Loucy (cell line): ENCODE data around the gene ARHGEF25.
"Not testable (repeated sequence)": the region's sequence is repeated elsewhere in the genome, so short reads cannot be mapped to it uniquely, and the experiment has no call there.

Experiments
- H2AFZ ChIP-seq: fragments of 200-600 bp; sonication (generic); 2 replicates; pipeline ENCODE4 v1.6.0; 2016; ENCODE audit warnings: antibody characterized with exemption, mild to moderate bottlenecking, low read length, moderate library complexity
- H3F3A ChIP-seq: fragments of 200-600 bp; 2 replicates; pipeline ENCODE4 v1.6.0; 2016; ENCODE audit warnings: antibody characterized with exemption, low read depth, mild to moderate bottlenecking
- H3K27me3 ChIP-seq: fragments of 200-600 bp; sonication (generic); 2 replicates; pipeline ENCODE4 v1.6.1; 2014; ENCODE audit warnings: low read length, mild to moderate bottlenecking; ENCODE audit not compliant: insufficient read depth, poor library complexity, severe bottlenecking
- H3K36me3 ChIP-seq: fragments of 200-600 bp; sonication (generic); 2 replicates; pipeline ENCODE4 v1.6.1; 2016; ENCODE audit warnings: low read length; ENCODE audit not compliant: insufficient read depth
- H3K4me1 ChIP-seq: fragments of 200-600 bp; sonication (generic); 2 replicates; pipeline ENCODE4 v1.5.1; 2014; ENCODE audit warnings: low read length, mild to moderate bottlenecking; ENCODE audit not compliant: insufficient read depth, poor library complexity, severe bottlenecking
- H3K4me2 ChIP-seq: fragments of 200-600 bp; sonication (generic); 2 replicates; pipeline ENCODE4 v1.6.0; 2014; ENCODE audit warnings: antibody characterized with exemption, low read length, low read depth, mild to moderate bottlenecking; ENCODE audit not compliant: poor library complexity, severe bottlenecking
- H3K4me3 ChIP-seq: fragments of 200-600 bp; sonication (generic); 2 replicates; pipeline ENCODE4 v1.5.1; 2014; ENCODE audit warnings: low read length, mild to moderate bottlenecking, mixed read lengths; ENCODE audit not compliant: poor library complexity, severe bottlenecking
- H3K79me2 ChIP-seq: fragments of 200-600 bp; sonication (generic); 2 replicates; pipeline ENCODE4 v1.6.1; 2014; ENCODE audit warnings: low read length; ENCODE audit not compliant: insufficient read depth
- H3K9ac ChIP-seq: fragments of 200-600 bp; sonication (generic); 2 replicates; pipeline ENCODE4 v1.6.0; 2014; ENCODE audit warnings: mild to moderate bottlenecking, low read depth, low read length, moderate library complexity; ENCODE audit not compliant: poor library complexity, severe bottlenecking
- H3K9me2 ChIP-seq: fragments of 200-600 bp; sonication (generic); replicated peaks from 2 replicates; pipeline ENCODE4 v1.6.1; 2016; ENCODE audit warnings: low read depth, low read length, mixed read lengths
- H3K9me3 ChIP-seq: fragments of 200-600 bp; sonication (generic); 2 replicates; pipeline ENCODE4 v1.6.1; 2014; ENCODE audit warnings: mild to moderate bottlenecking, antibody characterized with exemption, low read length, low read depth; ENCODE audit not compliant: insufficient read depth
- H4K20me1 ChIP-seq: fragments of 200-600 bp; sonication (generic); 2 replicates; pipeline ENCODE4 v1.6.0; 2014; ENCODE audit warnings: antibody characterized with exemption, low read length, mild to moderate bottlenecking; ENCODE audit not compliant: insufficient read depth, poor library complexity, severe bottlenecking
- EZH2phosphoT487 ChIP-seq: fragments of 200-600 bp; IDR thresholded peaks from 2 replicates; pipeline ENCODE4 v1.6.1; 2018; ENCODE audit warnings: antibody characterized with exemption, mild to moderate bottlenecking, moderate library complexity, borderline replicate concordance
- TF ChIP-seq, protein P1 (sequence below): fragments of 200-600 bp; sonication (generic); conservative IDR thresholded peaks from 2 replicates; pipeline ENCODE4 v1.5.1; 2014; ENCODE audit warnings: mild to moderate bottlenecking, antibody characterized with exemption, low read length

The ARHGEF25 gene

DNA sequence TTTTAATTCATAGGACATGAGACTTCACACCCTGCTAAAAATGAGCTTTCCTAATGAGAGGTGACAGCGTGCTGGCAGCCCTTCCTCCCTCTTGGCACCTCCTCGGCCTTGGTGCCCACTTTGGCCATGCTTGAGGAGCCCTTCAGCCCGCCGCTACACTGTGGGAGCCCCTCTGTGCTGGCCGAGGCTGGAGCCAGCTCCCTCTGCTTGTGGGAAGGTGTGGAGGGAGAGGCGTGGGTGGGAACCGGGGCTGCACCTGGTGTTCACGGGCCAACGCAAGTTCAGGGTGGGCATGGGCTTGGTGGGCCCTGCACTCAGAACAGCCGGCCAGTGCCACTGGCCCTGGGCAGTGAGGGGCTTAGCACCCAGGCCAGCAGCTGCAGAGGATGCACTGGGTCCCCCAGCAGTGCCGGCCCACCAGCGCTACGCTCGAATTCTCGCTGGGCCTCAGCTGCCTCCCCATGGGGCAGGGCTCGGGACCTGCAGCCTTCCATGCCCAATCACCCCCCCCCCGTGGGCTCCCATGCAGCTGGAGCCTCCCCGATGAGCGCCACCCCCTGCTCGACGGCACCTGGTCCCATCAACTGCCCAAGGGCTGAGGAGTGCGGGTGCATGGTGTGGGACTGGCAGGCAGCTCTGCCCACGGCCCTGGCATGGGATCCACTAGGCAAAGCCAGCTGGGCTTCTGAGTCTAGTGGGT, 44.5 kb downstream of the ARHGEF25 start:
- Histone ChIP-seq H3K4me1 (no peaks in the 10 kb centered on the region), H3K27me3 (no peaks in the 10 kb centered on the region), H3K4me3 (no peak overlapping the region), H3K4me2 (no peak overlapping the region), H3K79me2 (no peaks in the 10 kb centered on the region), H3F3A (no peaks in the 10 kb centered on the region), H3K9me3 (0 out of 2 replicates have a peak, but pooled peaks cover 4% of the 10 kb centered on the region), H3K36me3 (no peaks in the 10 kb centered on the region), H3K9me2 (no peaks in the 10 kb centered on the region), H2AFZ (no peak overlapping the region), H3K9ac (no peak overlapping the region), H4K20me1 (no peaks in the 10 kb centered on the region)
- TF ChIP-seq, protein P1, sequence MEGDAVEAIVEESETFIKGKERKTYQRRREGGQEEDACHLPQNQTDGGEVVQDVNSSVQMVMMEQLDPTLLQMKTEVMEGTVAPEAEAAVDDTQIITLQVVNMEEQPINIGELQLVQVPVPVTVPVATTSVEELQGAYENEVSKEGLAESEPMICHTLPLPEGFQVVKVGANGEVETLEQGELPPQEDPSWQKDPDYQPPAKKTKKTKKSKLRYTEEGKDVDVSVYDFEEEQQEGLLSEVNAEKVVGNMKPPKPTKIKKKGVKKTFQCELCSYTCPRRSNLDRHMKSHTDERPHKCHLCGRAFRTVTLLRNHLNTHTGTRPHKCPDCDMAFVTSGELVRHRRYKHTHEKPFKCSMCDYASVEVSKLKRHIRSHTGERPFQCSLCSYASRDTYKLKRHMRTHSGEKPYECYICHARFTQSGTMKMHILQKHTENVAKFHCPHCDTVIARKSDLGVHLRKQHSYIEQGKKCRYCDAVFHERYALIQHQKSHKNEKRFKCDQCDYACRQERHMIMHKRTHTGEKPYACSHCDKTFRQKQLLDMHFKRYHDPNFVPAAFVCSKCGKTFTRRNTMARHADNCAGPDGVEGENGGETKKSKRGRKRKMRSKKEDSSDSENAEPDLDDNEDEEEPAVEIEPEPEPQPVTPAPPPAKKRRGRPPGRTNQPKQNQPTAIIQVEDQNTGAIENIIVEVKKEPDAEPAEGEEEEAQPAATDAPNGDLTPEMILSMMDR = no peak
- no peak for TF ChIP-seq EZH2phosphoT487

DNA sequence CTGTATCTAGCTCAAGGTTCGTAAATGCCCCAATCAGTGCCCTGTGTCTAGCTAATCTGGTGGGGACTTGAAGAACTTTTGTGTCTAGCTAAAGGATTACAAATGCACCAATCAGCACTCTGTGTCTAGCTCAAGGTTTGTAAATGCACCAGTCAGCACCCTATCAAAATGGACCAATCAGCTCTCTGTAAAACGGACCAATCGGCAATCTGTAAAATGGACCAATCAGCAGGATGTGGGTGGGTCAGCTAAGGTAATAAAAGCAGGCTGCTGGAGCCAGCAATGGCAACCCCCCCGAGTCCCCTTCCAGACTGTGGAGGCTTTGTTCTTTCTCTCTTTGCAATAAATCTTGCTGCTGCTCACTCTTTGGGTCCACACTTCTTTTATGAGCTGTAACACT, 45.2 kb downstream of the ARHGEF25 start:
- H4K20me1 ChIP-seq, H3K9me2 ChIP-seq, H3K9me3 ChIP-seq, H3K4me1 ChIP-seq, H3K9ac ChIP-seq, H3K36me3 ChIP-seq, H3K4me3 ChIP-seq, H3F3A ChIP-seq, H3K4me2 ChIP-seq, H3K79me2 ChIP-seq, H2AFZ ChIP-seq, H3K27me3 ChIP-seq: not testable (repeated sequence)

DNA sequence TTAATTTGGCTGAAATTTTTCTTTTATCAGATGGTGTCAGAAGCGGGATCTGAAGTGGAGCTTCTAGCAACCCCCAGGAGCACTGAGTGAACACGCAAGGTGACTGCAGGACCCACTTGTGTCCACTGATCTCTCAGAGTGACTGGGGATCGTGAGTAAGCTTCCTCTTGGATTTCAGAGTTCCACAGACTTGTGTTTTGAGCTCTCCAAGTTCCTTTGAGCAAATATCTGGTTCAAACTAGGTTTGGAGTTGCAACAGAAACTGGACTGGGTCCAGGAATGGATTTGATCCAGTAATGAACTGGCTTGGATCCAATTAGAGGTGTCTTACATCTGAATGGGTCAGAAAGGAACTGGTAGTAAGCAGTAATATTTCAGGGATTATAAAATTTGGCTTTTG, 46.5 kb downstream of the ARHGEF25 start:
- Histone ChIP-seq H2AFZ (no peak overlapping the region), H3K9ac (no peak overlapping the region), H3K9me3 (0 out of 2 replicates have a peak, but pooled peaks cover under 1% of the 10 kb centered on the region), H3K79me2 (no peaks in the 10 kb centered on the region), H3K9me2 (no peaks in the 10 kb centered on the region), H3K4me3 (no peak overlapping the region), H3K36me3 (no peaks in the 10 kb centered on the region), H3K4me2 (no peak overlapping the region), H3F3A (no peaks in the 10 kb centered on the region), H3K27me3 (no peaks in the 10 kb centered on the region), H4K20me1 (no peaks in the 10 kb centered on the region), H3K4me1 (no peaks in the 10 kb centered on the region)
- TF ChIP-seq, protein P1 = no peak
- no peak for TF ChIP-seq EZH2phosphoT487

DNA sequence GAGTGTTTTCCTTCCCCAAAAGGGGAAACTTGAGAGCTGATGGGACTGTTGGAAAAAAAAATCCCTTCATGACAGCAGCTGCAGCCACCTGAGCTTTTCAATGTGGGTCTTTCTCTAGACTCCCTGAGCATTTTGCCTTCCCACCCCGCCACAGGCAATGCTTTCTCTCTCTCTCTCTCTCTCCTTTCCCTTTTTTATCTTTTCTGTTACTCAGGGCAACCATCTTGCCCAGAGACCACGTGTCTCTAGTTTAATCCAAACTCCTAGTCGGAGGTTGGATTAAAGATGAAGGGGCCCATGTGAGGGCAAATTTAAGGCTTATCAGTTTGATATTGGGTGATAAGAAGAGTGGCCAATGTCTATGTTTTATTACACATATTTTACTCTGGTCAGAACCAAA, 47.7 kb downstream of the ARHGEF25 start:
- no peaks in the 10 kb centered on the region for H3F3A ChIP-seq
- H3K9me2 ChIP-seq = no peaks in the 10 kb centered on the region
- H2AFZ ChIP-seq = no peak overlapping the region
- TF ChIP-seq, protein P1 = no peak
- no peak for TF ChIP-seq EZH2phosphoT487
- H4K20me1 ChIP-seq = no peaks in the 10 kb centered on the region
- H3K79me2 ChIP-seq = no peaks in the 10 kb centered on the region
- H3K4me3 ChIP-seq = no peak overlapping the region
- H3K9ac ChIP-seq = no peak overlapping the region
- H3K9me3 ChIP-seq = no peaks in the 10 kb centered on the region
- no peaks in the 10 kb centered on the region for H3K4me1 ChIP-seq
- no peaks in the 10 kb centered on the region for H3K36me3 ChIP-seq
- no peaks in the 10 kb centered on the region for H3K27me3 ChIP-seq
- H3K4me2 ChIP-seq = no peak overlapping the region
